ENCODE results near the gene CPEB3. TPM values are rescaled to one million over a fixed set of nuclear protein-coding genes. Genes with fewer than 3 reads are reported as not detected.

The CPEB3 gene
- total RNA-seq, 2 donors from 2014 or later, result 9.3 to 10.2 TPM

- WGBS, 2 donors, result 10 to 14% methylated on average over 8 of the region's 8 CpGs
- Histone ChIP-seq H3K36me3 (replicated peaks in 1 of 2; ENCODE audit: insufficient read depth in 1 of 2, low read depth in 2 of 2) (no peaks in the 10 kb centered on the region), H3K4me3 (peak overlapping the region in 1 of 2 donors; percentile 68), H3K9me3 (no peaks in the 10 kb centered on the region), H3K4me1 (peaks cover 54% of the 10 kb centered on the region), H3K27ac (peak overlapping the region in 3 of 4 donors; percentile 86 to 87 (median 86)), H3K27me3 (no peaks in the 10 kb centered on the region)
- peak; percentile 45 to 64 (median 57) for DNase-seq
- no peak for ATAC-seq
- TF ChIP-seq POLR2A (IDR thresholded peaks at IDR 0.05) (peak in 1 of 3 donors; percentile 17), CTCF (IDR thresholded peaks at IDR 0.05) (no peak)
- intact Hi-C loops (cut with DNase I), result loop anchor here (10.0 kb wide), 1 partner anchor 56 kb away; the partner anchor contains the start of genes CPEB3 and MARCHF5
These were observed 52.2 kb downstream of the CPEB3 start for GRCh38 chr10:92238586-92239098.

GRCh38 chr10:92238054-92238585, 52.8 kb downstream of the CPEB3 start:
- DNase-seq, result no peak
- intact Hi-C loops (cut with DNase I), result loop anchor here (10.0 kb wide), 1 partner anchor 57 kb away; the partner anchor contains the start of genes CPEB3 and MARCHF5

GRCh38 chr10:92231196-92231595, 59.7 kb downstream of the CPEB3 start:
- 81 to 86% methylated on average over 1 of the region's 1 CpG for WGBS, 2 donors
- Histone ChIP-seq H3K4me3 (no peak overlapping the region), H3K36me3 (replicated peaks in 1 of 2; ENCODE audit: insufficient read depth in 1 of 2, low read depth in 2 of 2) (peaks cover 0 to 5% of the 10 kb centered on the region in 2 donors), H3K4me1 (peaks cover 14% of the 10 kb centered on the region), H3K9me3 (no peaks in the 10 kb centered on the region), H3K27ac (no peak overlapping the region), H3K27me3 (no peaks in the 10 kb centered on the region)
- no peak for TF ChIP-seq CTCF (IDR thresholded peaks at IDR 0.05)
- no peak for TF ChIP-seq POLR2A (IDR thresholded peaks at IDR 0.05)
- ATAC-seq (no peak), DNase-seq (no peak)
- intact Hi-C loops (cut with DNase I), result loop anchor here (10.0 kb wide), 1 partner anchor 64 kb away; the partner anchor contains the start of genes CPEB3 and MARCHF5

More at GRCh38 chr10:92238054-92238585, 52.8 kb downstream of the CPEB3 start:
- Histone ChIP-seq H3K27ac (peak overlapping the region in 3 of 4 donors; percentile 86 to 87 (median 86)), H3K4me3 (peak overlapping the region in 1 of 2 donors; percentile 68), H3K36me3 (replicated peaks in 1 of 2; ENCODE audit: insufficient read depth in 1 of 2, low read depth in 2 of 2) (no peaks in the 10 kb centered on the region), H3K9me3 (no peaks in the 10 kb centered on the region), H3K4me1 (peaks cover 50% of the 10 kb centered on the region), H3K27me3 (no peaks in the 10 kb centered on the region)
- TF ChIP-seq CTCF (IDR thresholded peaks at IDR 0.05), result no peak
- TF ChIP-seq POLR2A (IDR thresholded peaks at IDR 0.05), result no peak
- WGBS, 2 donors, result 23 to 38% methylated on average over 3 of the region's 3 CpGs
- no peak for ATAC-seq

GRCh38 chr10:92222603-92223262, 68.1 kb downstream of the CPEB3 start:
- Histone ChIP-seq H3K27me3 (no peaks in the 10 kb centered on the region), H3K4me3 (no peak overlapping the region), H3K9me3 (no peaks in the 10 kb centered on the region), H3K4me1 (no peaks in the 10 kb centered on the region), H3K36me3 (replicated peaks in 1 of 2; ENCODE audit: insufficient read depth in 1 of 2, low read depth in 2 of 2) (peaks cover 0 to 3% of the 10 kb centered on the region in 2 donors), H3K27ac (no peak overlapping the region)
- ATAC-seq (no peak), DNase-seq (no peak)
- TF ChIP-seq CTCF (IDR thresholded peaks at IDR 0.05), result no peak
- no peak for TF ChIP-seq POLR2A (IDR thresholded peaks at IDR 0.05)
- WGBS, 2 donors, result 81 to 91% methylated on average over 1 of the region's 1 CpG
- intact Hi-C loops (cut with DNase I), result no loop called here

Data from body of pancreas (tissue), 4 donors.